ENCODE measurements around the gene CD99L2. TPM values are rescaled to one million over a fixed set of nuclear protein-coding genes. Genes with fewer than 3 reads are reported as not detected.
"Not testable (repeated sequence)": the region's sequence is repeated elsewhere in the genome, so short reads cannot be mapped to it uniquely, and the experiment has no call there.

Gene CD99L2
- total RNA-seq, 4 donors from 2014 or later, result 12.3 to 22.4 (median 16.5) TPM

GRCh38 chrX:150886381-150886780 lies 12.1 kb downstream of the CD99L2 start:
- WGBS, 2 donors (ENCODE audit: low coverage in 1 of 2), result 80 to 85% methylated on average over 1 to 7 of the region's 7 CpGs
- DNase-seq, result no peak
- Histone ChIP-seq H3K9me3 (no peaks in the 10 kb centered on the region), H3K27me3 (no peaks in the 10 kb centered on the region), H3K36me3 (no peaks in the 10 kb centered on the region), H3K4me1 (no peaks in the 10 kb centered on the region), H3K4me3 (no peak overlapping the region), H3K27ac (no peak overlapping the region)
- intact Hi-C loops (cut with DNase I; ENCODE audit: low total_unique reads), result no loop called here
- in situ Hi-C loops (cut with MboI; ENCODE audit: low pct_ligation_motif_present in 1 of 4, low pct_unique_long_range_greater_than_20kb in 1 of 4, low sequenced_read_pairs in 3 of 4), result no loop called here
- TF ChIP-seq CTCF (IDR thresholded peaks at IDR 0.05) (no peak), EP300 (IDR thresholded peaks at IDR 0.05; ENCODE audit: low read depth) (no peak), POLR2A (IDR thresholded peaks at IDR 0.05) (no peak), POLR2AphosphoS5 (IDR thresholded peaks at IDR 0.05) (no peak)

GRCh38 chrX:150880808-150881165 lies 17.7 kb downstream of the CD99L2 start:
- no peaks in the 10 kb centered on the region for H3K9me3 ChIP-seq
- intact Hi-C loops (cut with DNase I; ENCODE audit: low total_unique reads) (no loop called here), in situ Hi-C loops (cut with MboI; ENCODE audit: low pct_ligation_motif_present in 1 of 4, low pct_unique_long_range_greater_than_20kb in 1 of 4, low sequenced_read_pairs in 3 of 4) (no loop called here)
- no peaks in the 10 kb centered on the region for H3K4me1 ChIP-seq
- 73% methylated on average over 2 of the region's 2 CpGs; no CpG with 5 or more reads in 1 of the 2 donors for WGBS, 2 donors (ENCODE audit: low coverage in 1 of 2)
- DNase-seq, result no peak
- no peaks in the 10 kb centered on the region for H3K36me3 ChIP-seq
- H3K4me3 ChIP-seq, result no peak overlapping the region
- no peak for TF ChIP-seq POLR2AphosphoS5 (IDR thresholded peaks at IDR 0.05)
- TF ChIP-seq POLR2A (IDR thresholded peaks at IDR 0.05), result no peak
- no peak for TF ChIP-seq CTCF (IDR thresholded peaks at IDR 0.05)
- no peak for TF ChIP-seq EP300 (IDR thresholded peaks at IDR 0.05; ENCODE audit: low read depth)
- H3K27ac ChIP-seq, result no peak overlapping the region
- no peaks in the 10 kb centered on the region for H3K27me3 ChIP-seq

GRCh38 chrX:150879855-150880807 lies 18.3 kb downstream of the CD99L2 start:
- H3K9me3 ChIP-seq, result no peaks in the 10 kb centered on the region
- H3K4me3 ChIP-seq, result no peak overlapping the region
- no peaks in the 10 kb centered on the region for H3K36me3 ChIP-seq
- no peaks in the 10 kb centered on the region for H3K27me3 ChIP-seq
- no peaks in the 10 kb centered on the region for H3K4me1 ChIP-seq
- in situ Hi-C loops (cut with MboI; ENCODE audit: low pct_ligation_motif_present in 1 of 4, low pct_unique_long_range_greater_than_20kb in 1 of 4, low sequenced_read_pairs in 3 of 4) (no loop called here), intact Hi-C loops (cut with DNase I; ENCODE audit: low total_unique reads) (no loop called here)
- no peak for DNase-seq
- no peak overlapping the region for H3K27ac ChIP-seq
- TF ChIP-seq POLR2A (IDR thresholded peaks at IDR 0.05) (no peak), CTCF (IDR thresholded peaks at IDR 0.05) (no peak)
- WGBS, 2 donors (ENCODE audit: low coverage in 1 of 2), result 77% methylated on average over 5 of the region's 5 CpGs; no CpG with 5 or more reads in 1 of the 2 donors

GRCh38 chrX:150875621-150876020 lies 22.8 kb downstream of the CD99L2 start:
- intact Hi-C loops (cut with DNase I; ENCODE audit: low total_unique reads), result loop anchor here (2.0 kb wide), 1 partner anchor 17 kb away; no protein-coding TSS in a partner anchor
- H3K27ac ChIP-seq; in situ Hi-C loops (cut with MboI; ENCODE audit: low pct_ligation_motif_present in 1 of 4, low pct_unique_long_range_greater_than_20kb in 1 of 4, low sequenced_read_pairs in 3 of 4); H3K4me3 ChIP-seq; H3K9me3 ChIP-seq; H3K27me3 ChIP-seq; H3K36me3 ChIP-seq; H3K4me1 ChIP-seq; DNase-seq: not testable (repeated sequence)
- 70% methylated on average over 2 of the region's 2 CpGs; no CpG with 5 or more reads in 1 of the 2 donors for WGBS, 2 donors (ENCODE audit: low coverage in 1 of 2)
